OCI-M1 (cell line): Measurements from ENCODE around the gene CNR2.
A peak's percentile ranks its signal among the peaks of the same experiment; 100 is the strongest.
"Not testable (repeated sequence)": the region's sequence is repeated elsewhere in the genome, so short reads cannot be mapped to it uniquely, and the experiment has no call there.

ENCODE experiments used
- DNase-seq: peaks from one replicate; lab custom pipeline; 2025; lab: John Stamatoyannopoulos, UW

Gene CNR2

DNA sequence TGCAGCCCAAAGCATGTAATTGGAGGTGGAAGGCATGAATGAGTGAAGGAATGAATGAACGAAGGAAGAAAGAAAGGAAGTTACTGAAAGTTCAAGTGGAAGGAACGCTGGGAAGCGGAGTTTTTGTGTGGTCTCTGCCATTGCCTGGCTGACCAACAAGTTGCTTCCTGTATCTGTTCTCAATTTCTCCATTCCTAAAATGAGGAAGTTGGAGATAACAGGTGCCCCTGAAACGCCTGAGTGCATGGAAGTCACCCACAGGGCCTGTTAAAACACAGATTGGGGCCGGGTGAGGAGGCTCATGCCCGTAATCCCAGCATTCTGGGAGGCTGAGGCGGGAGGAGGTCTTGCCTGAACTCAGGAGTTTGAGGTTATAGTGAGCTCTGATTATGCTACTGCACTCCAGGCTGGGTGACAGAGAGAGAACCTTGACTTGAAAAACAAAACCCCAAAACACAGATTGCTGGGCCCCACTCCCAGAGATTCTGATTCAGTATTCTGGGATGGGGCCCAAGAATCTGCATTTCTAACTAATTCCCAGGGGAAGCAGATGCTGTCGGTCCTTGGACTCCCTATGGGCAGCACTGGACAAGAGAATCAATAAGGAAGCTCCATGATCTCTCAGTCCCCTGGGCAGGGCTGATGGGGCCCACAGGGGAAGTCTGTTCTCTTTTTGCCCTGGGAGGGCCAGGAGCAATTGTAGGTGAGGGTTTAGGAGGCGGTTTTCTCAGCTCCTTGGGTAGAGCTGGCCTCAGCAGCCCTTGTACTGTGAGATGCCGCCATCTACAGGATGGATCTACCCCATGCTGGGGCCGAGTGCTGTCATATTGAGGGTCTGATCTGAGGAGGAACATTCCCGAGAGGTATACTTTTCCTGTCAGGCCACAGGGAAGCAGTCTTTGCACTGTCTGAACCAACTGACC, 3.3 kb upstream of the CNR2 start:
- DNase-seq, result peak; percentile 89

DNA sequence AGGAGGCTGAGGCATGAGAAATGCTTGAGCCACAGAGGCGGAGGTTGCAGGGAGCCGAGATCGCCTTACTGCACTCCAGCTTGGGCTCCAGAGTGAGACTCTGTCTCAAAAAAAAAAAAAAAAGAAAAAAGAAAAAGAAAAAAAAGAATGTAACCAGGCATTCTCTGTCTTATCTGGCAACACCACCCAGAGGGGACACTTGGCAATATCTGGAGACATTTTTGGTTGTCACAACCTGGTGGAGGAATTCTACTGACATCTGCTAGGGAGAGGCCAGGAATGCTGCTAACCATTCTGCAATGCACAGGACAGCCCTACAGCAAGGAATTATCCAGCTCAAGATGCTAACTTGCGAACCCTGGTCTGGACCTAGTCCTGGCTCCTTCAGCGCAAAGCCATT, 2.3 kb upstream of the CNR2 start:
- peak; percentile 58 for DNase-seq

- DNase-seq, result no peak
Measured at GRCh38 chr1:23914921-23915320, 1.8 kb upstream of the CNR2 start.

- DNase-seq, result no peak
Measured at GRCh38 chr1:23911921-23912320, 1.2 kb downstream of the CNR2 start.

DNA sequence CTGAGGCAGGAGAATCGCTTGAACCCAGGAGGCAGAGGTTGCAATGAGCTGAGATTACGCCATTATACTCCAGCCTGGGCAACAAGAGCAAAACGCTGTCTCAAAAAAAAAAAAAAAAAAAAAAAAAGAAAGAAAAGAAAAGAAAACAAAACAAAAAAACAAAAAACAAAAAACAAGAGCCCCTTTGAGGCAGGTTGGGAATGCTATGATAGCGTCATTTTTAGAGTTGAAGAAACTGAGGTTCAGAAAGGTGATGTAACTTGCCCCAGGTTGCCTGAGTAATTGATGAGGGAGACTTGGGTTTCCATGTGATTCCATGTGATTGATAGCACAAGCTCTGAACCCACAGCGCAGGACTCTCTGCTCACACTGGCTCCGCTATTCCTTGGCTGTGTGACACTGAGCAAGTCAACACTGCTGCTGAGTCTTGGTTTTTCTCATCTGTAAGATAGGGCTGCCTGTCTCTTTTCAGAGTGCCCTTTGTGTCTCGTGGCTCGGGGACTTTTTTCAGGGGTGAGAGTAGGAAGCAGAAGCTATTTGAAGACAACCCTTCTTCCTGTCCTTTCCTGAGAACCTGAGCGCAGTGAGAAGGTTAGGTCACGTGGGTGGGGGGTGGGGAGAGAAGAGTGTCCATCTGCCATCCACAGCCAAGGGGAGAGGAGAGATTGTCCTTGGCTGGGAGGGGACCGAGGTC, 2.5 kb downstream of the CNR2 start:
- no peak for DNase-seq

DNA sequence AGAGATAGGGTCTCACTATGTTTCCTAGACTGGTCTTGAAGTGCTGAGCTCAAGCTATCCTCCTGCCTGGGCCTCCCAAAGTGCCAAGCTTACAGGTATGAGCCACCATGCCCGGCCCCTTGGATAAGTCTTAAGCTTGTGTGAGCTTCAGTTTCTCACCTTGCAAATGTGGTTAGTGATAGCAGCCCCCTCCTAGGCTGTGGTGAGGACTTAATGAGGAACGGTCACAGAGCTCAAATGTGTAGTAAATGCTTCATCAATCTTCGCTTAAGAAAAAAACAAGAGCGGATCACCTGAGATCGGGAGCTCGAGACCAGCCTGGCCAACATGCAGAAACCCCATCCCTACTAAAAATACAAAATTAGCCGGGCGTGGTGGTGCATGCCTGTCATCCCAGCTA, 3.0 kb downstream of the CNR2 start:
- no peak for DNase-seq

DNA sequence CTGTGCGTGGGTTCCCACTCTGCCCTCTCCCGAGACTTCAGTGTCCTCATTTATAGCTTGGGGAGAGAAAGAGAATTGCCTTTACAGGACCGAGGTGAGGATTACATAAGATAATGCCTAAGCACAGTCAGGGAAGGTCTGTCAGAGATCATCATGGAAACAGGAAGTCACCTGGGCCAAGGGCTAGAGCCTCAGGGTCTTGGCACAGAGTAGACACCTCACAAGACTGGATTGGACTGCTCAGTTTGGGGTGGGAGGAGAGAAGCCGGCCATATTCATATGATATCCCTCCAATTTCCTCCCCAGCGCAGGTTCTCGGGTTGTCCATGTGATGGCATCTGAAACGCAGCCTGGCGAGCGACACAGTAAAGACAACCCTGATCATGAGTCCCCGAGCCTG, 3.8 kb downstream of the CNR2 start:
- DNase-seq, result peak; percentile 41

- peak; percentile 74 for DNase-seq
Measured at GRCh38 chr1:23908453-23909341, 4.5 kb downstream of the CNR2 start.

DNA sequence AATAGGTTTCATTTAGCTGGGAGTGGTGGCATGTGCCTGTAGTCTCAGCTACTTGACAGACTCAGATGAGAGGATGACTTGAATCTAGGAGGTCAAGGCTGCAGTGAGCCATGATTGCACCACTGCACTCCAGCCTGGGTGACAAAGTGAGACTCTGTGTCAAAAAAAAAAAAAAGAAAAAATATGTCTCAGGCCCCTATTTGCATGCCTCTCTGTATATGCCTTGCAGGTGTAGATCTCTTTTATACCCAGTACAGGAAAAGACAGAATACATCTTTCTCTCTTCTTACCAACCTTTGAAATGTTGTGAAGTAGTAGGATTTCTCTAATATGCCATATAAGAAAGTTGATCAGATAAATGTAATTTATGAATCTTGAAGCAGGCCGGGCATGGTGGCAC, 6.4 kb downstream of the CNR2 start:
- no peak for DNase-seq

DNA sequence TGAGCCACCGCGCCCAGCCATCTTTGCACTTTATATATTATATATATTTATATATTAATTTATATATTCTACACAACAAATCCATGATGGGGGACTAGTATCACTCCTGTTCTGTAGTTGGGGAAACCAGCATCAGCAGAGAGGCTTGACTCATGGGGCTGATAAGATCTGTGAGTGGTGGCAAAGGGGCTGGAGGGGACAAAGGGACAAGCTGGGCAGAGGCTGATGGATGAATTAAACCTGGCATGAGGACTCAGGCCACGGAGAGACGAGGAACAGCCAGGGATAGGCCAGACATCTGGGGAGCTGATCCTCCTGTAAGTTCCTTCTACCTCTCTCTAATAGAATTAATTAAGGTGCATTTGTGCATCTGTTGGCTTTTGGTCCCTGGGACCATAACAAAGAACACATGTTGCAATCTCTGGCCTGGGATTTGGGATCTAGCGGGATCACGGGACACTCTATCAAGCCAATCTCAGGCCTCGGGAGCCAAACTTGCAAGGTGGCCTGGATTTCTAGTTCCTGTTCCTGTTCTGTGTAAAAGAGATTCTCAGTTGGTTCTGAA, 7.6 kb downstream of the CNR2 start:
- no peak for DNase-seq

DNA sequence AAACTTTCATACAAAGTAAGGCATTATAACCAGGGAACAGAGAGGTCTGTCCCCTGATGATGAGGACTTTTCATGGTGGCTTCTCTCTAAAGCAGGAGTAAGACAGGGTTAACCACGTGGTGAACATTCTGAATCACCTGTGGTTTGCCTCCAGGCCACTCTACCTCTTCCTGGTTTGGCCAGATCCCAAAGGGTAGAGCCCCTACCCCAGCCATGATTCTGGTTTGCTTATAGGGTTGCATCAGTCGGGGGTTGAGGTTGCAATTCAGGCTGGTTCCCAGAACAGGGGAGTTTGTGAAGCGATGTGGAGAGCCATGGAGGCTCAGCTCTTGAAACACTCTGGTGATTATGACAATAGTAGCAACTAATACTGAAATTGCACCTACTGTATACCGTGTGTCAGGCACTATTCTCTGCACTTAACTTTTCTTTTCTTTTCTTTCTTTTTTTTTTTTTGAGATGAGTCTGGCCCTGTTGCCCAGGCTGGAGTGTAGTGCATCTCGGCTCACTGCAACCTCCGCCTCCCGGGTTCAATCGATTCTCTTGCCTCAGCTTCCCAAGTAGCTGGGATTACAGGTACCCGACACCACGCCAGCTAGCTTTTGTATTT, 8.3 kb downstream of the CNR2 start:
- DNase-seq, result peak; percentile 51

DNA sequence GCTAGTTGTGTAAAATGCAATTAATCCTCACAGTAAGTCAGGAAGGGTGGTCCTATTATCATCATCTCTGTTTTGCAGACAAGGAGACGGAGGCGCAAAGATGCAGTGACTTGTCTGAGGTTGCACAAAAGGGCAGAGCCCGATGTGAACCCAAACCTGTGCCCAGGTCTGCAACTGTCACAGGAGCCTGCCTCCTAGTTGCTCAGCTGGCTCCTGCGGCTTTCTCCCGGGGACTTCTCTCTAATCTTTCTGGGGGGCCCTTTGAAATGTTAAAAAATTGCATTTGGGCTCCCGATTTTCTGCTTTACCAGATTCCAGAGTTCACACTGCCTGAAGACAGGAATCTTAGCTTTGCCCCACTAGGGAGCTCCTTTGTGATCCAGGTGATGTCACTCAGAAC, 9.4 kb downstream of the CNR2 start:
- no peak for DNase-seq

DNA sequence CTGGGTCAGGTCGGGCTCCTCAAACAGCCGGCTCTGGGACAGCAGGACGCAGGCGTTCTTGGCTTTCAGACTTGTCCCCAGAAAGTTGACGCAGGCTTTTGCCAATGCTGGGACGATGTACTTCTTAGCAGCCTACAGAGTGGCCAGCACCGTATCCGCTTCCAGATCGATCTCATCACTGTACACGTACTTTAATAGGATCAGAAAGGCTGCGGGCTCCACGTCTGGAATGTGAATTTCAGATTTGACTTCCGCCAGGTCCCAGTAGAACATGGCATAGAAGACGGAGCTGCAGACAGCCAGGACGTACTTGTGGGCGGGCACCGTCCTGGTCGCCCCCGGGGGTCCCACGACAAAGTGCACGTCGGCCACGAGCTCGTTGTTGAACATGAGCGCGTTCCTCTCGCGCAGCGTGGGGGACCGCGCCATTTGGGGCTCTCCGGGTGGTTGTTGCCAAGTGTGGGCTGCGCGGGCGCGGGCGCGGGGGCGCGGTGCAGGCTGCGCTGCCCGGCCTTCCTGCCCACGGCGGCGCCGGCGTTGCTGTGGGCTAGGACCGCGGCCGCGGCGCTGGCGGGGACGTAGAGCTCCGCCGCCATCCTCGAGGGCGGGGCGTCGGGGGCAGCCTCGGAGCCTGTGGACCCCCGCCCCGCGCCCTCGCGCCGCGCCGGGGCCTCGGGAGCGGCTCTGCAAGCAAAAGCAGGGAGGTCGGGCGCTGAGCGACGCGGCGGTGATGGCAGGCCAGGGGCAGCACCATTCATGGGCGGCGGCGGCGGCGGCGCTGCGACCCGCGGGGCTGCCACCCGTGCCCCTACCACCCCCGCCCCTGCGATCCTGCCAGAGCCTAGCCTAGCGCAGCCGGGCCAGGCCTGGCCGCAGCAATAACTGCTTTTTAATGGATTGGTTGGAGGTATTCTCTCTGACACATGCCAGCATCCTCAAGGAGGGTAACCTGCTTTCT, 10.6 kb downstream of the CNR2 start:
- DNase-seq, result no peak

- not testable (repeated sequence) for DNase-seq
Measured at GRCh38 chr1:23900017-23900416, 13.1 kb downstream of the CNR2 start.

- DNase-seq, result peak; percentile 86
Measured at GRCh38 chr1:23899070-23899469, 14.1 kb downstream of the CNR2 start.

DNA sequence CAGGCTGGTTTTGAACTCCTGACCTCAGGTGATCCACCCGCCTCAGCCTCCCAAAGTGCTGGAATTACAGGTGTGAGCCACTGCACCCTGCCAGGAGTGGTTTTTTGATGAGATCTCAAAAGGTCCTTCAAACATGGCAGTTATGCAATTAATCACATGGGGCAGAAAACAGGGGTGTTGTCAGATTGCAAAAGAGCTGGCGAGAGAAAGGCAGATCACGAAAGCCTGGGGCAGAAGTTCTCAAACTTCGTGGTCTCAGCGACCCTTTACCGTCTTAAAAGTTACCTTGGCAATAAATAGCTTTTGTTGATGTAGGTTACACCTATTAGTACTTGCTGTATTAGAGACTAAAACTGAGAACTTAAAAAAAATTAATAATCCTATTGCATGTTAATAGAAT, 16.1 kb downstream of the CNR2 start:
- no peak for DNase-seq

DNA sequence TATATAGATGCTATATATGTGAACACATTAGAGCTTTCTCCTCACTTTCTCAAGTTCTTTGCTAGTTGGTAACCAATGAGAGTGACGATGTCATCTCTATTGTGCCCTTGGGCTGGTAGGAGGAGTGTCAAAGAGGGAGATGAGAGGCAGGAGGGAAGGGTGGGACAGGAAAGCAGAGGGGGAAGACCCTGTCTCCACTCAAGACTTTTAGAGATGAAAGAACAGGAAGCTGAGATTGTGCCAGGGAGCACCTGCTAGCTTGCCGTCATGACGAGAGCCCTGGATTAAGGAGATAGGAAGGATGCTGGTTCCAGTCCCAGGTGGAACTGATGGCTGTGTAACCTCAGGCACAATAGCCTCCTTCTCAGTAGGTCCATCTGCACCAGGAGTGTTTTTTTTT, 16.7 kb downstream of the CNR2 start:
- DNase-seq, result no peak

- DNase-seq, result no peak
Measured at GRCh38 chr1:23895993-23896392, 17.2 kb downstream of the CNR2 start.

DNA sequence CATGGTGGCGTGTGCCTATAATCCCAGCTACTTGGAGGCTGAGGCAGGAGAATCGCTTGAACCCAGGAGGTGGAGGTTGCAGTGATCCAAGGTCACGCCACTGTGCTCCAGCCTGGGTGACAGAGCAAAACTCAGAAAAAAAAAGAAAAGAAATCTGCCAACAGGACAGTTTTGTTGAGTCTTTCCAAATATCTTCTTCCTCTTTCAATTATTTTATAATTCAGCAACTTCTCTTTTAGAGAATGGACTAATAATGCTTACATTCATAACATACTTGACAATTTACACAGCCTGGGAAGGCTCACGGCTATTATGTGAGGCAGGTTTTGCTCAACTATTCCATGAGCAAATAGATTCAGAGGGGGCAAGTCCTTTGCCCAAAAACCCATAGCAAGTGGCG, 18.1 kb downstream of the CNR2 start:
- DNase-seq, result no peak

- DNase-seq, result no peak
Measured at GRCh38 chr1:23889074-23889473, 24.1 kb downstream of the CNR2 start.
